Activated CD8-positive, alpha-beta T cell treated with anti-CD3 and anti-CD28 coated beads for 36 hours (primary cell): Measurements from ENCODE around the gene A4GALT. TPM values are rescaled to one million over a fixed set of nuclear protein-coding genes. Genes with fewer than 3 reads are reported as not detected.

Experiments used
- total RNA-seq, 2 experiments: library from RNA; stranded (reverse); gene quantifications; one replicate each; pipeline ENCODE4 v1.2.3, GENCODE V29; 2021

Gene A4GALT
- total RNA-seq, 2 experiments from 2014 or later = 0.20 to 0.38 TPM

Other genes starting within 250 kb of the A4GALT start
- gene RRP7A, start 201.1 kb downstream of the A4GALT start, total RNA-seq = 100 to 1,000 TPM; 120 to 126 TPM
- 1 to 10 TPM; 1.1 to 1.4 TPM for gene SERHL2, start 166.9 kb downstream of the A4GALT start, total RNA-seq
- gene POLDIP3, start 106.0 kb downstream of the A4GALT start, total RNA-seq = 10 to 100 TPM; 70.2 to 71.1 TPM
- under 1 TPM; 0.54 to 0.59 TPM for gene ATP5MGL, start 80.3 kb downstream of the A4GALT start, total RNA-seq
- gene CYB5R3, start 71.5 kb downstream of the A4GALT start, total RNA-seq = 10 to 100 TPM; 64.2 to 64.3 TPM
- 10 to 100 TPM; 27.1 to 27.2 TPM for gene ARFGAP3, start 136.4 kb upstream of the A4GALT start, total RNA-seq